Activated T-helper 2 cell treated with anti-CD3 and anti-CD28 coated beads, Interferon-gamma antibody, Interleukin-2, Interleukin-4, amounts not matched to agents 10 μg/mL and 5 μg/mL and 100 μg/mL, durations not matched to agents 14 hours and 24 hours and 36 hours (primary cell): ENCODE measurements around the gene ARHGAP1. TPM values are rescaled to one million over a fixed set of nuclear protein-coding genes. Genes with fewer than 3 reads are reported as not detected.

Experiments used
- DNase-seq: peaks from one replicate; pipeline ENCODE4 v3.0.0; 2021; ENCODE audit warnings: low spot score
- H3K27ac Mint-ChIP-seq: one replicate; pipeline ENCODE4 v1.8.0; 2021; ENCODE audit warnings: mixed read lengths
- H3K27me3 Mint-ChIP-seq: one replicate; pipeline ENCODE4 v1.8.0; 2021; ENCODE audit warnings: low read depth, mixed read lengths
- H3K36me3 Mint-ChIP-seq: one replicate; pipeline ENCODE4 v1.8.0; 2021; ENCODE audit warnings: low read depth, mixed read lengths
- H3K4me1 Mint-ChIP-seq: one replicate; pipeline ENCODE4 v1.8.0; 2021; ENCODE audit warnings: low read depth, mixed read lengths
- H3K4me3 Mint-ChIP-seq: one replicate; pipeline ENCODE4 v1.8.0; 2021; ENCODE audit warnings: low read depth, mild to moderate bottlenecking, moderate library complexity, mixed read lengths
- H3K9me3 Mint-ChIP-seq: one replicate; pipeline ENCODE4 v1.8.0; 2021; ENCODE audit warnings: mixed read lengths
- intact Hi-C: fragments of 100-400 bp; cut with micrococcal nuclease; formaldehyde crosslinking; loops from one replicate; pipeline ENCODE4 v1.15.1; 2023
- total RNA-seq: library from RNA; stranded (reverse); gene quantifications from 2 replicates; pipeline ENCODE4 v1.2.3, GENCODE V29; 2022

The ARHGAP1 gene
- total RNA-seq, 1 donor from 2014 or later, result 66.8 TPM

DNA sequence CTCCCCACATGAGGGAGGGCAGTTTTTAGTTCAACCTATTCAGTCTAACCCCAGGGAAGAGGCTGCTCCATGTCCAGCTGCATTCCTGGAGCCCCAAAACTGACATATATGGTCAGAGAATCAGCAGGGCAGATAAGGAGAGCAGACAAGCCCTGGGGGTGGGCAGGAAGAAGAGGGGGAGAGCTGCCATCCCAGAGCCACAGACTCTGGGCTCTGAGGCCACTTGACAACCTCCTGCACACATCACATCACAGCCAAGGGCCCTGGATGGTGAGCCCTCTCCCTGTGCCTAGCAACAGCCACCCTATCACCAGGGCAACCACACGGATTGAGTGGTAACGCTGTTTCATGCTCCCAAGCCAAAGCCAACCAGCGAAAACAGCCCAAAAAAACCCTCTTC lies 3.1 kb downstream of the ARHGAP1 start:
- no peak overlapping the region for H3K4me3 Mint-ChIP-seq
- H3K9me3 Mint-ChIP-seq, result no peaks in the 10 kb centered on the region
- no peak for DNase-seq
- H3K27me3 Mint-ChIP-seq, result no peaks in the 10 kb centered on the region
- intact Hi-C loops, result no loop called here
- peaks cover 23% of the 10 kb centered on the region for H3K4me1 Mint-ChIP-seq
- peaks cover 37% of the 10 kb centered on the region for H3K36me3 Mint-ChIP-seq
- peak overlapping the region; percentile 50 for H3K27ac Mint-ChIP-seq

DNA sequence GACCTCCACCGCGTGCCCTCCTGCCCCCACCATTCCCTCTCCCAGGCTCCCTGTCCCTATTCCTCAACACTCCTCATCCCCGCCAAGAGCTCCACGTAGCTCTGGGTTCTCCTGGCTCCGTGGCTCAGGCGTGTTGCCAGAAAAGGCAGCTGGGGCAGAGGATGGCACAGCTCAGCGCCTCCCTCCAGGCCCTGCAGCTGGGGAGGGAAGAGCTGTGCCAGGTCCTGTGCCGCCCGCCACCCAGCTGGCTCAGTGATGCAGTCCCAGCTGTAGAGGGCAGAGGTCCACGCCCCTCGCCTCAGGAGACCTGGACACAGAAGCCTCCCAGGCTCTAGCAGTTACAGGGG lies 4.2 kb downstream of the ARHGAP1 start:
- H3K9me3 Mint-ChIP-seq, result no peaks in the 10 kb centered on the region
- intact Hi-C loops, result no loop called here
- no peaks in the 10 kb centered on the region for H3K27me3 Mint-ChIP-seq
- H3K4me3 Mint-ChIP-seq, result no peak overlapping the region
- peaks cover 30% of the 10 kb centered on the region for H3K36me3 Mint-ChIP-seq
- peaks cover 16% of the 10 kb centered on the region for H3K4me1 Mint-ChIP-seq
- H3K27ac Mint-ChIP-seq, result no peak overlapping the region
- DNase-seq, result no peak

DNA sequence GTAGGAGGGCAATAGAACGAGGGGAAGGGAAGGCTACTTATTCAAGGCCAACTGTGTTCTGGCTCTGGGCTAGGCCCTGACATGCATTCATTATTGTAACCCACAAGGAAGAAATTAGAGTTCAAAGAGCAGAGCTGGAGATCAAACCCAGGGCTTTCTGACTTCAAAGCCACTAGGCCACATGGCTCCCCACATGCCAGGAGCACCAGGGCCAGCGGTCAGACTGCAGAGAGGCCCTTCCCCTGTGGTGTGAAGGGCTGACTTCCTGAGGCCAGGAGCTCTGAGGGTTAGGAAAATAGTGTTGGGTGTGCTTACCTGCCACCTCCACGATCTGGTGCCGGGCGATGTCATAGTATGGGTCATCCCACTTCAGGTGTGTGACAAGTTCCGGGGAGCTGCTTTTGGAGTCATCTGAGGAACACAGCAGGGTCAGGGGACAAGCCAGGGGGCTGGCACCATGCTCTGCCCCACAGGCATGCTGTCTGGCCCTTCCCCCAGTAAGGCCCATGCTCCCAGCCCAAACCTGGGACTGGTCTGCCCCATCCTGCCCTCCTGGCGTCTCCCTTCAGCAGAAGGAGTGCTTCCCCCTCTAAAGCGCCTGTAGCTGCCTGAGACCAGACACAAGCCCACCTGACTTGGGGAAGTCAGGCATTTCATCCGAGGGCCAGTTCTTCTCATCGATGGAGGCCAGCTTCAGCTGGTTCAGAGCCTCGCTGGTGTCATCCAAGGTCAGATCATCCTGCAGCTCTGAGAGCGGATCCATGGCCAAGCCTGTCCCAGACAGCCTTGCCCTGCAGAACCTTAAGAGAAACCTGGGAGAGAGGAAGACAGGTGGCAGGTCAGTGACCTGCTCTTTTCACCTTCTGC lies 4.8 kb downstream of the ARHGAP1 start:
- no peaks in the 10 kb centered on the region for H3K27me3 Mint-ChIP-seq
- no peak overlapping the region for H3K4me3 Mint-ChIP-seq
- no peaks in the 10 kb centered on the region for H3K9me3 Mint-ChIP-seq
- H3K4me1 Mint-ChIP-seq, result peaks cover 18% of the 10 kb centered on the region
- intact Hi-C loops, result no loop called here
- no peak overlapping the region for H3K27ac Mint-ChIP-seq
- no peak for DNase-seq
- peaks cover 30% of the 10 kb centered on the region for H3K36me3 Mint-ChIP-seq

DNA sequence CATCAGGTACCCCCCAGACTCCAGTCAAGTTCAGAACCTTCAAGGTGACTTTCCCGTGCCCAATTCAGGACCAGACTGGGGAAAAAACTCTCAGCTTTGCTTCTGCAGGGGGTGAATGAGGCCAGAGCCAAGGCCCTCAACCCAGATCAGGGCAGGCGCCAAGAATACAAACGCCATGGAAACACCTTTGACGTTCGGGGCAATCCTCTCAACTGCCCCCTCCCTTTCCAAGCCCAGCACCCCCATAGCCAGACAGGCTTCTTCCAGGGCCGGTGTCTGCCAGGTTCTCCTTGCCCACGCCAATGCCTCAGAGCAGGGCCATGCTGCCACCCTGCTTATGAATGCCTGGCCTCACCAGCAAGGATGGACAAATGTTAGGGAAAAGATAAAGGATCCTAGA lies 5.8 kb downstream of the ARHGAP1 start:
- Mint-ChIP-seq H3K4me1 (peaks cover 19% of the 10 kb centered on the region), H3K4me3 (no peak overlapping the region), H3K27me3 (no peaks in the 10 kb centered on the region), H3K9me3 (no peaks in the 10 kb centered on the region), H3K36me3 (peaks cover 28% of the 10 kb centered on the region), H3K27ac (no peak overlapping the region)
- no peak for DNase-seq
- intact Hi-C loops, result no loop called here

DNA sequence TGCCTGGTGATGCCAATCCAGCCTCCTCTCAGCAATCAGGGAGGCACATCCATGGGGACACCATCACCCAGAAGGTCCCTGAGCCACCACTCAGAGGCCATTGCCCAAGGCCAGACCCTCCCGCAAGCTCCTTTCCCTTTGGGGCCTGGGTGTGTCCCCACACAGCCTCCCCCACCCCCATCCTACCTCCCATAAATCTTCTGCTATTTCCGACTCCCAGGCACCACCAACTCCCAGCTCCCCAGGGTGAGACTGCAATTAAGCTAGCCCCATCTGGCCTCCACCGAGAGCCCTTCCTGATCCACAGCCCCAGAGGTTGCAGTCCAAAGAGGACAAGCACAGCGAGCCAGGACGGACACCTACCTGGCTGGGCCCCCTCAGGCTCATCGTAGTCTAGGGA lies 6.3 kb downstream of the ARHGAP1 start:
- no peak overlapping the region for H3K27ac Mint-ChIP-seq
- DNase-seq, result no peak
- peaks cover 17% of the 10 kb centered on the region for H3K4me1 Mint-ChIP-seq
- peaks cover 30% of the 10 kb centered on the region for H3K36me3 Mint-ChIP-seq
- no peaks in the 10 kb centered on the region for H3K27me3 Mint-ChIP-seq
- intact Hi-C loops, result no loop called here
- H3K4me3 Mint-ChIP-seq, result no peak overlapping the region
- H3K9me3 Mint-ChIP-seq, result no peaks in the 10 kb centered on the region

DNA sequence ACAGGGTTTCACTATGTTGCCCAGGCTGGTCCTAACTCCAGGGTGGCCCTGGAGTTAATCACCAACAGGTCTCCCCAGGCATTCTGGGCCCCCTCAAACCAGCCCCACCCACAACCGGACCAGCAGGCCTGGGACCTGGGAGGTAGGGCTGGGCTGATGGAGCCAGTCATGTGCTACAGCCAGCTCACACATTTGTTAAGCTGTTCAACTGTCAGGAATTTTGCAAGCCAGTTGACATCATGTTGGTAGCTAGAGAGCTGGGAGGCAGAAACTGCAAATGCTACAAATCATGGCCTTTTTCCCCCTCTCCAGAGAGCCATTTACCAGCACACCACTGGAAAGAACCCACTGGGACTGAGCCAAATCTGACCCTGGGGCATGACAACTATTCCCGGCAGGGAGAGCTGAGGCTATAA lies 6.8 kb downstream of the ARHGAP1 start:
- H3K9me3 Mint-ChIP-seq, result no peaks in the 10 kb centered on the region
- no peak for DNase-seq
- no peak overlapping the region for H3K27ac Mint-ChIP-seq
- H3K4me1 Mint-ChIP-seq, result peaks cover 12% of the 10 kb centered on the region
- peaks cover 32% of the 10 kb centered on the region for H3K36me3 Mint-ChIP-seq
- intact Hi-C loops, result no loop called here
- no peak overlapping the region for H3K4me3 Mint-ChIP-seq
- no peaks in the 10 kb centered on the region for H3K27me3 Mint-ChIP-seq

DNA sequence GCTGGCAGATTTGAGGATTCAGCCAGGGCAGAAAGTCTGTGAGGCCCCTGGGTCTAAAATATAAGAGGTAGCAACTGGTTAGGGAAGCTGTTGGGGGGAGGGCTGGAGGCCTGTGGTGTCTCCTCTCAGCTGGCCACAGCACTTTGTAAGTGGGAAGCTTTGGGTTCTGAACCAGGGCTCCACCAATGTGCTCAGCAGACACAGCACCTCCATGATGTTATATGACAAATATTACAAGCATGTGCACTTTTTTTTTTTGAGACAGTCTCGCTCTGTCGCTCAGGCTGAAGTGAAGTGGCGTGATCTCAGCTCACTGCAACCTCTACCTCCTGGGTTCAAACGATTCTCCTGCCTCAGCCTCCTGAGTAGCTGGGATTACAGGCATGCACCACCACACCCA lies 8.0 kb downstream of the ARHGAP1 start:
- no peak for DNase-seq
- no peaks in the 10 kb centered on the region for H3K9me3 Mint-ChIP-seq
- no peak overlapping the region for H3K4me3 Mint-ChIP-seq
- intact Hi-C loops, result no loop called here
- peaks cover 39% of the 10 kb centered on the region for H3K36me3 Mint-ChIP-seq
- H3K27ac Mint-ChIP-seq, result no peak overlapping the region
- no peaks in the 10 kb centered on the region for H3K27me3 Mint-ChIP-seq
- peaks cover 5% of the 10 kb centered on the region for H3K4me1 Mint-ChIP-seq

DNA sequence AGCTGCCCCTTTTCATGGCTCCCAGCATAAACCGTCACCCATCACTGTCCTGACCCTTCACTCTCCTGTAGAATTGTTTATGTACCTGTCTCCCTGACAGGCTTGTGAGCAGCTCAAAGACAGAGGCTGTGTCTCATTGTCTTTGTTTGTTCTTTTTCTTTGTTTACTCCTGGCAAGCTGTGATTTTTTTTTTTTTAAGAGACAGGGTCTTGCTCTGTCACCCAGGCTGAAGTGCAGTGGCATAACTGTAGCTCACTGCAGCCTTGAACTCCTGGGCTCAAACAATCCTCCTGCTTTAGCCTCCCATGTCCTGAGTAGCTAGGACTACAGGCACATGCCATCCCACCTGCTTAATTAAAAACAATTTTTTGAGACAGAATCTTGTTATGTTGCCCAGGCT lies 9.7 kb downstream of the ARHGAP1 start:
- H3K4me1 Mint-ChIP-seq, result peaks cover 4% of the 10 kb centered on the region
- H3K4me3 Mint-ChIP-seq, result no peak overlapping the region
- DNase-seq, result no peak
- H3K27ac Mint-ChIP-seq, result no peak overlapping the region
- intact Hi-C loops, result no loop called here
- H3K36me3 Mint-ChIP-seq, result peaks cover 47% of the 10 kb centered on the region
- H3K9me3 Mint-ChIP-seq, result no peaks in the 10 kb centered on the region
- H3K27me3 Mint-ChIP-seq, result no peaks in the 10 kb centered on the region

DNA sequence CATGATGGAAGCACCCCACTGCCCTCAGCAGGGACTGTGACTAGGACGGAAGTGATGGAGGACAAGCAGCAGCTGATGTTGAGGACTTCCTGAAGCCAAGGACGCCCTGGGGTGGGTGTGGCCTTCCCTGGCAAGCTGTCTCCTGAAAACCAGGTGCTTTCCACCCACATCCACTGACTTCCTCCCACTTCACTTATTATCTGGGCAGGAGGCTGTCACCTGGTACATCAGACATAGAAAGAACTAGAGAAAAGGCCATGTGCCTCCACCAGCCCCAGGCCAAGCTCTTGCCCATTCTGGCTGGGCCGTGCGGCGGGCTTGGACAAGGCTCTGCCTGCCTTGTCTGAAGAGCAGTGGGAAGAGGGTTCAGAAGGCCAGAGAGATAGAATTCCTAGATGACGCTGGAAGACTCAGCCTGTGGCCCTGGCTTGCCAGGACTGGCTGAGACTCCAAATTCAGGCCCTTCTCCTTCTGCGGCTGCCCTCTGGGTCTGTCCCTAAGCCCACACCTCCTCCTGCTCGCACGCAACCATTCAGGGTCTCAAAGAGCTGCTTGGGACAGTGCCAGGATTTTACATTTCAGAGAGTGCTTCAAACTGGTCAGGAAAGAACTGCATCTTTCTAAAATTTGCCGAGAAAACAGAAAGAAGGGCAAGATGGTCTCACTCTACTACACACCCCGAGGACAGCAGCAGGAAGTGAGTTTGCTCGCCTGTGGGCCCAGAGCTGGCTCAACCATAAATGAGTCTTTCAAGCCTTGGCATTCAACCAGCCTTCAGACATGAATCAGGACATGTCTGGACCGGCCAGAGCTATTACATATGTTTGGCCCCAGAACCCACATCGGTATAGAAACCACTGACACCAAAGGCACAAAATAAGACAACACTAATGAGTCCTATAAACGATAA lies 13.3 kb downstream of the ARHGAP1 start:
- Mint-ChIP-seq H3K4me3 (no peak overlapping the region), H3K36me3 (peaks cover 34% of the 10 kb centered on the region), H3K9me3 (no peaks in the 10 kb centered on the region), H3K4me1 (peaks cover 2% of the 10 kb centered on the region), H3K27me3 (no peaks in the 10 kb centered on the region), H3K27ac (no peak overlapping the region)
- DNase-seq, result no peak
- intact Hi-C loops, result no loop called here

DNA sequence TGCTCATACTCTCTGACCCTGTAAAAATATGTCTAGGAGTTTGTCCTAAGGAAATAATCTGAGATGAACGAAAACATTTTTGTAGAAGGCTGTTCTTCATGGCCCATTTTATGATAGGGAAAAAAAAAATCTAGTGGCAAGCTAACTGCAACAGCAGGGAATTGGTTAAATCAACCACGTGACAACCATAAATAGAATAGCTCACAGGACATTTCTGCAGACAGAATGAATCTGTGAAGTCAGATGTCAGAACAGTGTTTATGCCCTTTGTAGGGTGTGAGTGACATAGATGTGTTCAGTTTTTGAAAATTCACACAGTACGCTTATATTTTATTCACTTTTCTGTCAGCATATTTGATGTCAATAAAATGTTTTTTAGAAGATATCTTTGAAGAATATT lies 16.1 kb downstream of the ARHGAP1 start:
- no peaks in the 10 kb centered on the region for H3K4me1 Mint-ChIP-seq
- intact Hi-C loops, result no loop called here
- no peak overlapping the region for H3K27ac Mint-ChIP-seq
- no peak overlapping the region for H3K4me3 Mint-ChIP-seq
- H3K9me3 Mint-ChIP-seq, result no peaks in the 10 kb centered on the region
- H3K36me3 Mint-ChIP-seq, result peaks cover 37% of the 10 kb centered on the region
- H3K27me3 Mint-ChIP-seq, result no peaks in the 10 kb centered on the region
- DNase-seq, result no peak

DNA sequence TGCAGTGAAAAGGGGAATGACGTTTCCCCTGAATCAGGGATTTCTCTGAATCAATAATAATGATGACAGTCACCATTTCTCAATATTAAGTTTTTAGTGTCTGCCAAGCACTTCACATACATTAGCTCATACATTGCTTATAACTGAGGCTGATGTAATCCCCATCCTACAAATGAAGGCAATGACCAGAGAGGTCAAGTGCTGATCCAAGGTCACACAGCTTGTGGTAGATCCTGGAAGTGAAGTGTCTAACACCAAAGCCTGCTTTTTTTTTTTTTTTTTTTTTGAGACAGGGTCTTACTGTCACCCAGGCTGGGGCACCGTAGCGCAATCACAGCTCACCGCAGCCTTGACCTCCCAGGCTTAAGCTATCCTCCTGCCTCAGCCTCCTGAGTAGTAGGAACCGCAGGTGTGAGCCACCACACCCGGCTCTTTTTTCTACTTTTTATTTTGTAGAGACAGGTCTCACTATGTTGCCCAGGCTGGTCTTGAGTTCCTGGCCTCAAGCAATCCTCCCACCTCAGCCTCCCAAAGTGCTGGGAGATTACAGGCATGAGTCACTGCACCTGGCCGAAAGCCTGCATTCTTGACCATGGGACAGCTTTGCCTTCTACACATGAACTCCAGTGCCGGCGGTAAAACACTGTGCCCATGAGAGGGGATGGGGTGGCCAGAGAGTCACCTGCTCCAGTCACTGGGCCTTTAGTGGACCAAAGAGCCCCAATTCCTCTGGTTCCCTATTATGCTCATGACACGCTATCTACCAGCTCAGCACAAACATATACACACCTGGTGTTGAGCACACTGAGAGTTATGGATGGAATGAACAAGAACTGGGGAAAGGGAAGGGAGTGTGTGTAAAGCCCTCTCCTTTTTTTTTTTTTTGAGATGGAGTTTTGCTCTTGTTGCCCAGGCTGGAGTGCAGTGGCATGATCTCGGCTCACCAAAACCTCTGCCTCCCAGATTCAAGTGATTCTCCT lies 17.4 kb downstream of the ARHGAP1 start:
- H3K4me3 Mint-ChIP-seq, result no peak overlapping the region
- no peak overlapping the region for H3K27ac Mint-ChIP-seq
- H3K36me3 Mint-ChIP-seq, result peaks cover 43% of the 10 kb centered on the region
- H3K27me3 Mint-ChIP-seq, result no peaks in the 10 kb centered on the region
- H3K4me1 Mint-ChIP-seq, result no peaks in the 10 kb centered on the region
- no peaks in the 10 kb centered on the region for H3K9me3 Mint-ChIP-seq
- DNase-seq, result no peak
- intact Hi-C loops, result no loop called here

DNA sequence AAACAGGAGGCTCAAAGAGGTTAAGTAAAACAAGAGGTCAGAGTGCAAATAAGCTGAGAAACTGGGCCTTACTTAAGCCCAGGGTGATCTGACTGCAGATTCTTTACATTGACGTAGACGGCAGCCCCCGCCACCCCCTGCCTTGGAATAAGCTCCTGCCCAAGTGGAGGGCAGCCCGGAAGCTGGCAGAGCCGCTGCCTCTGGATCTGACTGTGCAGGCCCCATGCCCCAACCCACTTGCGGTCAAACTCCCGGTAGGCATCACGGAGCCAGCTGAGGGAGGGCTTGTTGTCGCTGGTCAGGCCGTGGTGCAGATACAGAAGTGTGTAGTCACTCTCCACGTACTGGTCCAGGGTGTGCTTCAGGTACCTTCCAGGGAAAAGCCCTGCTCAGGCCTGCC lies 18.6 kb downstream of the ARHGAP1 start:
- H3K27ac Mint-ChIP-seq, result no peak overlapping the region
- intact Hi-C loops, result no loop called here
- H3K27me3 Mint-ChIP-seq, result no peaks in the 10 kb centered on the region
- H3K4me1 Mint-ChIP-seq, result peaks cover 6% of the 10 kb centered on the region
- peaks cover 41% of the 10 kb centered on the region for H3K36me3 Mint-ChIP-seq
- no peaks in the 10 kb centered on the region for H3K9me3 Mint-ChIP-seq
- DNase-seq, result no peak
- H3K4me3 Mint-ChIP-seq, result no peak overlapping the region
